CD4-positive, alpha-beta T cell treated with Interleukin-1 beta for 1 hour (primary cell): Measurements from ENCODE around the gene AP1G2.

Experiments used
- DNase-seq, 2 donors: peaks; one replicate each; pipeline ENCODE4 v3.0.0-alpha.2; 2020 to 2022

AP1G2 gene

DNA sequence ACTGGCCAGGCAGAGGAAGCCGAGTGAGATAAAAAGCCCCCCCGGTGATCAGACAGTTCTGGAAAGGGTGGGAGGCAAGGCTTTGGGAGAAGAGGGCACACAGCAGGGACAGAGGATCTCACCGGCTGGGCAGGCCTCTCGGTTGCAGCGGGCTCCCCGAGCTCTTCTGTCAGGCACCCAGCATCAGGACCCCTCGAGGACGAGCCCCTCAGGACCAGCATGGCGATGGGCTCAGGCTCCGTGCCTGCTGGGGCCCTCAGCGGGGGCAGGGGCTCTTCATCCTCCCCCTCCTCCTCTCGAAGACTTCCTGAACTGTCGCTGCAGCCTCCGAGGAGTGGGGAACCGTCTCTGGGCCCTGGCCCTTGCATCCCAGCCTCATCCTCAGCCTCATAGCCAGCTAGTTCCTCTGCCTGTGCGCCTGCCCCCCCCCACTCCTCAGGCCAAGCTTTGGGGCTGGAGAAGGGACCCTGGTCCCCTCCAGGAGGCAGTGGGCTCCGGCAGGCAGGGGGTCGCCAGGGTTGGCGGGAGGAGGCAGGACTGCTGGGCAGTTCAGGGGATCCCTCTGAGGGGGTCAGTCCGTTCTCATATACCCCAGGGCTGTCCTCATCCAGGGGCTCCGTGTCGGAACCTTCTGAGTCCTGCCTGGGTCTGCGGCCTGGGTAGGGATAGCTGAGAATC is 3.4 kb upstream of the AP1G2 start:
- no peak for DNase-seq

- DNase-seq: no peak
Measured at GRCh38 chr14:23569443-23570151, 2.0 kb upstream of the AP1G2 start.

GRCh38 chr14:23568600-23569331 is 1.2 kb upstream of the AP1G2 start:
- peak in 1 of 2 donors; percentile 24 for DNase-seq

DNA sequence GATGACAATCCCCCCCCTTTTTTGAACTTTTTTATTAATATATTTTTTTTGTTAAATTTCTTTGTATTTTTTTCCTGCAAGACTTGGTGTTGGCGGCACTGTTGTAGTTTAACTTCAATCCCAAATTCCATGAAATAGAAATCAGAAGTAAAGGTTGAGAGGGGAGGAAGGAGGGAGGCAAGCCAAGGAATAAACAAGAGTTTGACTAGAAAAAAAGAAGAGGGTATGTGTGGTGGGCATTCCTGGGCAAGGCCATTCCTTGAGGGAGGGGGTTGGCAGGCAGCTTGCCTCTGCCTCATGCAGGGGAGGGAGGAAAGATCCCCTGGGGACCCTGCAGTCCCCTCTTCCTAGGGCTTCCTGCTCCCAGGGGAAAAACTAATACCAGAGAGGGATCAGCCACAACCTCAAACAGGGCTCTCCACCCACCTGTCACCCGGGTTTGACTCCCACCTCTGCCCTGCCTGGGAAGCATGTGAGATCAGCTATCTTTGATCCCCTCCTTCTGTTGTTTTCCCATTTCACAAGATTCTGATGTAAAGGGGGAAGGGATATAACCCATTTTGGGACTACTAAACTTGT is 519 bp upstream of the AP1G2 start:
- DNase-seq: no peak

DNA sequence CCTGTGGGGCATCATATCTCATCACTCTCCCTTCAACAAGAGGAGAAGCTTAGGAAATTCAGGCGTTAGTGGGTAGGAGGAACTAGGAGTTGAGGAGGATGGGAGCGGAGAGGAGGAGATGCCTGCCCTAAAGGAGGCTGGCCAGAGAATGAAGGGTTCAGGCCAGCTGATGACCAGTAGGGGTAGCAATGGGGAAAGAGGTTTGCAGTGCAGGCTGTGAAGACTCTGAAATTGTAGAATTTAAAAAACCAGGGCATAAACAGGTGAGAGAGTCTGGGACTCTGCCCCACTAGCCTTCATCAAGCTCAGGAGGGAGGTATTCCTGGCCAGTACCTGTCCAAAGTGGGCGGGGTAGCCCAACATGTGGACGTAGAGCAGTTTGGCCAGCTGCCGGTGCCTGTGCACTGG is 809 bp downstream of the AP1G2 start:
- no peak for DNase-seq

DNA sequence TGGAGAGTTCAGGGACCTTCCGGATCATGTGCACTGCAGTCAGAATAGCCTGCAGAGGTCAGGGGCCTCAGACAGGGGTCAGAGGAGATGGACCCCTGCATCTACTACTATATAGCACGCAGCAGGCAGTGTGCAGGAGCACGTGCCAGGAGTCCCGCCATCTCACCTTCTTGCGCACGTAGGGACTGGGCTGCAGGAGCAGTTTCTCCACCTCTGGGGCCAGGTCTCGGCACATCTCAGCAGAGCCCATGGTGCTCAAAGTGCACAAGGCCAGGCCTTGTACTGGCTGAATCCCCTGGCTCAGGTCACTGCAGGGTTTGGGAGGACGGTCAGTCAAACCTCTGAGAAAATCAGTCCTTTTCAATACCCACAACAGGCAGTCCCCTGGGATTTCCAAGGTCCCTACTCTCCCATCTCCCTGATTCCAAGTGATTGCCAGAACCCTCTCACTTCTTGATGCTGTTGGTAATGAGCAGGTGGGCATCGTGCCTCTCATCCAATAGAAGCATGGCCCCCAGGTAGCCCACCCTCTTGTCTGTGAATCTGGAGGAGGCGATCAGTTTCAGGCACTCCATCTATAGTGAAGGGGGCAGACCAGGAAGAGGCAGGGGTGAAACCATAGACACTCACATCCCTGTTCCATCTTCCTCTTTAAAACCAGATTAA is 1.3 kb downstream of the AP1G2 start:
- DNase-seq: no peak

GRCh38 chr14:23565626-23566025 is 2.0 kb downstream of the AP1G2 start:
- DNase-seq: no peak

GRCh38 chr14:23564876-23565275 is 2.7 kb downstream of the AP1G2 start:
- DNase-seq: no peak

DNA sequence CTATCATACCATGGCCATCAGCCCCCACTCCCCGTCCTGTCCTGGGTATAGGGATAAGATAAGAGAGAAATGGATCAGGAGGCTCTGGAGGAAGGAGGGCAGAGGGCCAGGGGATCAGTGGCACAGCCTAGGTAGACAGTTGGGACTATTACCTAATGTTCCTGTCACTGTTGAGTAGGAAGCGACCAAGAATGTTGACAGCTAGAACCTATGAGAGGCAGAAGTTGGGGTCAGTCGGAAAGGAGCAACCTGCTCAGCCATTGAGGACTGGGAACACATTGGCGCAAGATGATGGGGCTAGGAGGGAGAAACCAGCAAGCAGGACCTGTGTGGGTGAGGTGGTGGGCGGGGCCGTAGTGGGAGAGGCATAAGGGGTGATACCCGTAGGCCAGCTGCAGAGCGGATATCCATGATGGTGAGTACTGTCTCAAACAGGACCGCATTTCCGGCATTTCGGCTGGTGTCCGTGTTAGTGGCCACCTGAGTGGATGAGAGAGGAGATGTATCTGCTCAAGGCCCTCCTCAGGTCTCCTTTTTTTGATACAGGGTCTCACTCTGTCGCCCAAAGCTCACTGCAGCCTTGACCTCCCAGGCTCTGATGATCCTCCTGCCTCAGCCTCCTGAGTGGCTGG is 3.3 kb downstream of the AP1G2 start:
- DNase-seq: no peak

DNA sequence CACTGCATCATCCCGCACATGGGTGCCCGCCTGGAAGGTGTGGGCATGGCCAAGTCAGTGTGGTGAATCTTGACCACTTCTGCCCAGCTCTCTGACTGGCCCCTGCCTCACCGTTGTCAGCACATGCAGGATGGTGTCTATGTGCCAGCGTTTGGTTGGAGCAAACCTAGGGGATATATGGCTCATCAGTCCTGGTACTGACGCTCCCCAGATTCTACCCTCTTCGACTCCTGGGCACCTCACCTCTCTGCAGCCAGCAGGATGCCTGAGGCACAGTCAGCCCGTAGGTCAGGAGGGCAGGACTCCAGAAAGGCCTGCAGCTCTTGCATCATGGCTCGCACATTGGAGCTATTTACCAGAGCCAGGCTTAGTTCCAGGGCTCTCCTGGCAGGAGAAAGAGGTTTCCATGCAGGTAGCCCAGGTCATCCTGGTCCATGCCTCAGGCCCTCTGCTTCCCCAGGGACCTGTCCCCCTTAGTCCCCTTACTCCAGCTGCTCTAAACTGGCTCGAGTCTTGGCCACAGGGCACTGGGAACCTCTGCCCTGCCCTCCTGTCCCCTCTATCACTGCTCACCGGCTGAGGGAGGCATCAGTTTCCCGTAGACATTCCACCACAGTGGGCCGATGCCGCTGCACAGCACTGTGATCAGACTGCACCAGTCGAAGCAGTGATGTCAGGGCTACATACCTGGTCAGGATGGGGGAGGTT is 4.0 kb downstream of the AP1G2 start:
- DNase-seq: no peak

- DNase-seq: peak; percentile 56 to 66
Measured at GRCh38 chr14:23562822-23563472, 4.6 kb downstream of the AP1G2 start.

GRCh38 chr14:23561873-23562821 is 5.4 kb downstream of the AP1G2 start:
- no peak for DNase-seq

GRCh38 chr14:23561259-23561658 is 6.3 kb downstream of the AP1G2 start:
- DNase-seq: no peak

DNA sequence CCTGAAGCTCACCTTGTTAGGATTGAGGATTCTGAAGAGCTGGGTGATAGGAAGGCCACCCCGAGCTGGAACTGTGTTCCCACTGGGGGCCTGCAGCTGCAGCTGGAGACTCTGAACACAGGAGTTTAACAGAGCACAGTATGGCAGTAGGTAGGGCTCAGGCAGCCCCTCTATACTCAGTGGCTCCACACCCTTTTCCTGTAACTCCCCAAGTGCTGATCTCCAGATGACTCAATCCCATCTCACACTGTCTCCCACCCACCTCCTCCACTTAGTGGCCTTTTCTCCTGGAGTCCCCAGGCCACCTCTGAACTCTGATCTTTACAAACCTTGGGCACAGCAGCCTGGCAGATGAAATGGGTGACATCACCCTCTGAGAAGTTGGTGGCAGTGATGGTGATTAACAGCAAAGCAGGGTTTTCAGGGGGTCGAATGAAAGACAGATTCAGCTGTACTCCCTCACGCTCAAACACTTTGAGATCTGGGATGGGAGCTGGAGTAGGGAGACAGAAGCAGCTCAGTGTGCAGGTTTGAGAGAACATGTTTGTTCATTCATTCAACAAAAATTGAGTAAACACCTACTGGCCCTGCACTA is 7.6 kb downstream of the AP1G2 start:
- no peak for DNase-seq

DNA sequence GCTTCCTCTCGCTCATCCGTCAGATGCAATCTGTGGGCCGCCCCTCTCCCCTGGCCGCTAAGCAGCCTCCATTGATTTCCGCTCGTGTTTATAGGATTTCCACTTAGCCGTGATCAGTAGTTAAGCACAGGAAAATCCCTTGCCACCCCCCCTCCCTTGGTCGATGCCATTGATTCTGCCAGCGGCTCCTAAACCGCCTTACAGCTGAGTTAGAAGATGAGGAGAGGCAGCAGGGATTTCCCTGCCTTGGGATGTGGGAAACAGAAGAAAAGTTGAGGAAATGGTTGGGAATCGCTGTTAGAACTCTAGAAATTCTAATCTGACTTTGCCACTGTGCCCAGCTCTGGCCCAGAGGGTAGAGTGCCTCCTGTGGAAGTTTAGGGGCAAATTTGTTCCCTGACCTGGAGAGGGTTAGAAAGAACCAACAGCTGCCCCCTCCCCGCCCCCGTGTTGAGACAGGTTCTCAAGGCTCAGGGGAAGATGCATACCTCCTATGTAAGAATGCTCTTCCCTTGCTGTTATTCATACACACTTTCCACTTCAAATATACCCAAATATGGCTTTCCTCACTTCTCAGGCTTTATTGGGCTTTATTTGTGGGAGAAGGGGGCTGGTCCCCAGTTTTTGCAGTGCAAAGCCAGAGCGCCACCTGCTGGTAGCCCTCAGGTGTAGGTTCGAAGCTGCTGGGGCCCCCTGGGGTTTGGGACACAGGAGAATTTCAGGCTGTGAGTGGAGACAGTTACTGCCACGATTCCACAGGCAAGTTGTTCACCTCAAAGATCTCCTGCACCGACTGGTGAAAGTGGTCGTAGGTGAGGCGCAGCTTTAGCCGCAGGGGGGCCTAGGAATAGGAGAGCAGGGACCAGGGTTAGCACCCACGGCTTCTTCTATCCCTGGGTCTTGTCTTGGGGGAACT is 8.3 kb downstream of the AP1G2 start:
- peak; percentile 64 to 69 for DNase-seq

DNA sequence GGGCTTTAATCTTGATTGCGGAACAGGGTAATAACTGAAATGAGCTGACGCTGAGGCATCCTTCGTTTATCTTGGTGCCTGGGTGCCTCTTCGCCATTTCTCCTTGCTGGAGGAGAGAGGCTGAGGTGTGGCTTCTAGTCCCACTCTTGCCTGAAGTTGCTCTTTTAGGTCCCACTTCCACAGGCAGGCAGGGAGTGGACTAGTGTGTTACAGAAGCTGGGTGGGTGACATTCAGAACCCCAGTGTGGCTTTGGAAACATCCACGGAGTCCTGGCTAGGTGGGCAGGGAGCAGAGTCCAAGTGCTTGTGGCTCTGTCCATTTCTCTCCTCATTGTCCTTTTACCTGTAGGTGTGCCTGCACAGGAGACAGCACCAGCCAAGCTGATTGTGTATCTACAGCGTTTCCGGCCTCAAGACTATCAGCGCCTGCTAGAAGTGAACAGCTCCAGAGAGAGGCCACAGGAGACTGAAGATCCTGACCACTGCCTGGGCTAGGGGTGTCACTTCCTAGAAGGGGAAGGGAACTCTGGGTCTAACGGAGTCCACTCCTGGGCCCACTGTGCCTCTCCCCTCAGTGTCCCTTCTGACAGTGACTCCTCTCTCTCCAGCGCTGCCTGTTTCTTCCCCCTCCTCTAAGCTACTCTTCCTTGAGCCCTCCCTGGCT is 9.1 kb downstream of the AP1G2 start:
- no peak for DNase-seq

DNA sequence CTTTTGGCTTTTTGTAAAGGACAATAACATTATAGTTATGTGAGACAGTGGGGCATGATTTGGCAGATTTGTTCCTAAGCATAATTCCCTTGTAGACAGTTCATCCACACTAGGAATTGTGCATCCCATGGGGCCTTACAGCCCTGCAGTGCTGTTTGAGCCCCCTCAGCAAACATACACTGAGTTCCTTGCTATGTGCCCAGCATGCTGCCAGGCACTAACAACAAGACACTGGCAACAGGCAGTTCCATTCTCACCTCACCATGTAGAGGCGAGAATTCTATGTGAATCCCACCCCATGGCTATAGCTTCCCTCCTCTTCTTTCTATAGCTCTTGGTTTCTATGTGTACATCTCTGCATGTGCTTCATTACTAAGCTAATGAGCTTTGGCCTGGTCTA is 9.6 kb downstream of the AP1G2 start:
- no peak for DNase-seq

DNA sequence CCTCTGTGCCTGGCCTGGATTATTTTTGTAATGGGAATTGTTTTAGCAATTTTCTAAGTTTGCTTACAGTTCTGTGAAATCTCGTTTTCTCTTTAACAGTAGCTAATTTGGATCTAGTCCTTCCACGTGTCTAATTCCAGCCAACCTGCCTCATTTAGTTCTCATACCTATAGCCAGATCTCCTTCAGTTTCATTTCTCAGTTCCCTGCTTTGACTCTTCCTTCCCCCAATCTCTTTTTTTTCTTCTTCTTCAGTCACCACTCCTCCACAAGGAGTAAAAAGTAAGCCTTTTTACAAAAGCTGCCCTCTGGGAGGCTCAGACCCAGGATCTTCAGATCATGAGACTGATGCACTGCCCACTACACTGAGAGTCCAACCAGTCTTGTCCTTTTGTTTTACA is 10.1 kb downstream of the AP1G2 start:
- no peak for DNase-seq
